Frontal cortex (tissue), 4 donors: ENCODE results near the gene IREB2. TPM values are rescaled to one million over a fixed set of nuclear protein-coding genes. Genes with fewer than 3 reads are reported as not detected.
"Not testable (repeated sequence)": the region's sequence is repeated elsewhere in the genome, so short reads cannot be mapped to it uniquely, and the experiment has no call there.

Experiments
- DNase-seq, 2 donors: peaks; one replicate each; pipeline ENCODE4 v3.0.0; 2012; ENCODE audit warnings: low spot score in 2 of 2
- FAIRE-seq: peaks from 2 replicates; lab custom pipeline; 2012; peaks lifted over from hg19 to GRCh38; lab: Jason Lieb, UNC
- total RNA-seq: library from RNA; depleted of rRNA; stranded (reverse); fragments of >200 nt; gene quantifications from one replicate; pipeline ENCODE4 v1.2.3, GENCODE V29; 2014
- donor health status: control.
- donor health status: control.
- donor health status: control.

IREB2 gene
- total RNA-seq, 1 donor from 2014 or later = 67.7 TPM

DNA sequence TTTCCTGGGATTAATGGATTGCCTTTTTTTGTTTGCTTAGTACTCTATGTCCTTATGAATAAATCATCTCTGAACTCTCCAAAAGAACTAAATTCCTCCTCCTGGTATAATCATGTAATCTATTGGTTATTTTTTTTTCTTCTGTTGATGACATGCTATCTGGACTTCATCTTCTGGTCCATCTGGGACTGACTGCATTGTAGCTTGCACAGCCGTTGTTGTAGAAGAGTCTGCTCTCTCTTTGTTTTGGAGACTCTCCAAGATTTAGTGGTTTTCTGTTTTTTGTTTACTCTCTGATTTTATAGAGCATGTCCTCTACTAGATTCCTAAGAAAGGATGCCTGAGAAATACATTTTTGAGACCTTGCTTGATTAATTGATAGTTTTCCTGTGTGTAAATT lies 19.1 kb downstream of the IREB2 start:
- DNase-seq (no peak), FAIRE-seq (no peak)

DNA sequence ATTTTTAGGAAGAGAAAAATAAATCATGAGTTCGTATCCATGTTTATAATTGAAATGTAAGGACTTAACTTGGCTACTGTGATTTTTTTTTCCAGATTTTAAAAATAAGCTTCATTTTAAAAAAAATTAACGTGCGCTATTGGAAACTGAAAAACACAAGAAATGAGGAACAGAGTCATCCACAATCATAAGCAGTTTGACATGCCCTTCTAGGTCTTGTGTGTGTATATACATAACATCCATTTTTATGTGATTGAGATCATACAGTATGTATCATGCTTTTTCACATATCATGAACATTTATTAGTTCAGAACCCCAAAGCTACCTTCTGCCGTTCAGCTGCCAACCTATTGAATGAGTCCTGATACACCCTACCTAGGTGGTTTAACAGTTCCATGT lies 22.7 kb downstream of the IREB2 start:
- DNase-seq (no peak), FAIRE-seq (no peak)

GRCh38 chr15:78461171-78461888 lies 23.3 kb downstream of the IREB2 start:
- no peak for DNase-seq
- no peak for FAIRE-seq

DNA sequence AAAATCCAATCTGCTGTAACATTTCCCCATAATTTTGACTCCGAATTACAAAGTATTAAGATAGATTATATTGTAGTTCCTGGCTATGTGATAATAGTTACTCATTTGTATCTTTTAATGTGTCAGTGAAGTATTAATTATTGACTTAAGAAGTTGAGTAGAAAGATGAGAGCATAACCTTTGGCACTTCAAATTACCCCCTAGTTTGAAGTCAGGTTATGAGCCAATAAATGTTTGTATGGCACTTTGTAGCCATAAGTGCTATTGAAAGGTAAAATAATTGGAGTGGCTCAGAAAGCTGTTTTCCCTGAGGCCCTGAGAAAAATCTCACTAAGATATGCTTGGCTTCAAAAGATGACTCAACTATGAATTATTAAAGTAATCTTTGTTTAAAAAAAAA lies 31.0 kb downstream of the IREB2 start:
- no peak for DNase-seq
- FAIRE-seq = no peak

DNA sequence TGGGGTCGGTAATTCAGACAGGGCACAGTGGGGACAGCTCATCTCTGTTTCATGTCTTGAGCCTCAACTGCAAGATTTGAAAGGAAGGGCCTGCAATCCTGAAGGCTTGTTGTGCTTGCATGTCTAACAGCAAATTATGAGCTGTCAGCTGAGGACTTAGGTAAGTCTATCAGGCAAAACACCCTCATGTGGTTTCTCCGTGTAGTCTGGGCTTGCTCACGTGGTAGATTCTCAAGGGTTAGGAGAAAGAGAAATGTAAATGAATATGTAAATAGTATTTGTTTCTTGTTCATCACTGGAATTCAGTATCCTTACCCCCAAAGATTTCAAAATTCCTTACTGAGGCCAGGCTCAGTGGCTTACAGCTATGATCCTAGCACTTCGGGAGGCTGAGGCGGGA lies 39.3 kb downstream of the IREB2 start:
- DNase-seq (no peak), FAIRE-seq (no peak)

DNA sequence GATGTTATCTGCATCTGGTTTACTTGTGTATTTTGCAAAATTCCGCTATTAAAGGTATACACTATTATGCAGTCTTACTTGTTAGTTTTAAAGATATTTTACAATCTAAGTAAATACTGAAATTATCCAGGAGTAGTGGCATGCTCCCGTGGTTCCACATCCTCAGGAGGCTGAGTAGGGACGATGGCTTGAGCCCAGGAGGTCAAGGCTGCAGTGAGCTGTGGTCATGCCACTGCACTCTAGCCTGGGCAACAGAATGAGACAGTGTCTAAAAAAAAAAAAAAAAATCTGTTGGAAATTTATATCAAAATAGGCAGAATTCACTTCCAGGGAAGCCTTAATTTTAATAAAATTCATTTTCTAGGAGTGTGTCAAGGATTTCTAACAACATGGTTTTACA lies 41.6 kb downstream of the IREB2 start:
- DNase-seq = no peak
- FAIRE-seq = no peak

- FAIRE-seq (no peak), DNase-seq (no peak)
These were observed 43.9 kb downstream of the IREB2 start for GRCh38 chr15:78481917-78482316.

DNA sequence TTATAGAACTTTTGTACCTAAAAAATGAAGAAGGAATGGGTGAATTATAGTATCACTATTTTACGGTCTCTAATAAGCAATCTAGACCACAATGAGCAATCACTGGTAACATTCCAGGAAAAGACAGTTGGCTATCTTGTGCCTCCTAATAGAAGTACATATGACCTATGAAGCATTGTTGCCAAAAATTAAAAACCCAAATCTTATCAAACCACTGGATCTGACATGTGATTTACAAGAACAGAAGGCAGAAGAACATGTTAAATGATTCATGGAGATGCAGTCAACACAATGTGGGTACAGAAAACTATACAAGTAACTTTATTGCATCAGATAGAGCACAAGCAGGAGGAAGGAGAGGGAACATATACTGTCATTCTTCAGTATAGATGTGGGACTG lies 54.9 kb downstream of the IREB2 start:
- DNase-seq (no peak), FAIRE-seq (no peak)

DNA sequence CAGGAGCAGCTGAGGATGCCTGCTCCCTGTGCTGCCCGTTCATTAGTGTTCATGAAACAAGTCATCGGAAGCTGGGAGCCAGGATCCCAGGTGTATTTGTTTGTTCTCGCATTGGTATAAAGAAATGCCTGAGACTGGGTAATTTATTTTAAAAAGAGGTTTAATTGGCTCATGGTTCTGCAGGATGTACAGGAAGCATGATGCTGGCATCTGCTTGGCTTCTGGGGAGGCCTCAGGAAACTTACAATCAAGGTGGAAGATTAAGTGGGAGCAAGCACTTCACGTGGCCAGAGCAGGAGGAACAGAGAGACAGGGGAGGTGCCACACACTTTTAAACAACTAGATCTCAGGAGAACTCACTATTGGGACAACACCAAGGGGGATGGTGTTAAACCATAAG lies 63.8 kb downstream of the IREB2 start:
- no peak for FAIRE-seq

DNA sequence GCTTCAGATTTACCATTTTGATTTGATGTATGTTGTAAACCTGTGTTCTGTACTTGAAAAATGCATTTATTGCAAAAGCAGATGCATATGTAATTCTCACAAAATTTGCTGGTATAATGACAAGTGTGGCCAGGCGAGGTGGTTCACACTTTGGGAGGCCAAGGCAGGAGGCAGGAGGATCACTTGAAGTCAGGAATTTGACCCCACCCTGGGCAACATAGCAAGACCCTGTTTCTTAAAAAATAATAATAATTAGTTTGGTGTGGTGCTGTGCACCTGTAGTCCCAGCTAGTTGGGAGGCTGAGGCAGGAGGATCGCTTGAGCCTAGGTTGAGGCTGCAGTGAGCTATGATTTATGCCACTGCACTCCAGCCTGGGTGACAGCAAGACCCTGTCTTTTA lies 64.6 kb downstream of the IREB2 start:
- no peak for FAIRE-seq
- DNase-seq = no peak

More for the DNA sequence above, 63.8 kb downstream of the IREB2 start:
- no peak for DNase-seq

DNA sequence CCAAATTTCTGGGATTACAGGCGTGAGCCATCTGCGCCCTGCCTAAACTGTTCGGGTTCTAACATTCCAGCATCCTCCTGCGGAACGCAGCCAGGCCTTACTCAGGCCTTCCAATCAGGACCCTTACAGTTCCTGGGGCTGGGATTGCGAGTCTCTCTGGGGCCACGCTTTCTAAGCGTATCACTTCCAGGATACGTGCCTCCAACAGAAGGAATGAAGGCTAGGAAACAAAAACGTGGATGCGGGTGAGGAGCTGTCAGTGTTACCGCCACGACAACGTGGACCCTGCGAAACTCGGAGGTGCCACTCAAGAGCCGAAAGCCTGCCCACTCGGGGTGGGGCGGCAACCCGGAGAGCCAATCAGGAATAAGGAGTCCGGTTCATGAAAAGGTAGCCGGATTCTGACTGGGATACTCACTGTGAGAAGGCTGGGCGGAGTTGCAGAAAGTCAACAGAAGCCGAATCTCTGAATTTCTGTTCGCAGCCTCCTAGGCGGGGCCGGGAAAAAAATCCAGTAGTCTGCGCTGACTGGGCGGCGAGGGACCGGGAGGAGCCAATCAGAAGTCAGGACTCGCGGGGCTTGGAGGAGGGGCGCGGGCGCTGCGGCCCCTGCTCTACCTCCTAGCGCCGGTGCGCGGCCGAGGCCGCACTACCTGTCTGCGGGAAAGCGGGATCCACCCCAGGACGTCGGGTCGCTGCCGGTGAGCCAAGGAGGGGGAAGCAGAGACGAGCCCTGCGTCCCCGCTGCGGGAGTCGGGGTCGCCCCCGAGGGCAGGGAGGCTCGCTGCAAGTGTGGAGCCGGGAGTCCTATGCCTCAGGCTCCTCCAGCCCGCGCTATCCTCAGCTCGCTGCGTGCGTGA lies 69.2 kb downstream of the IREB2 start, which contains the start of gene HYKK:
TSS of gene HYKK (plus strand) at position 607 of the 860 bp plus-strand sequence. CDS start 5,512 bp downstream, outside the sequence.
- DNase-seq (peak; percentile 77 to 89), FAIRE-seq (peak; percentile 37)

GRCh38 chr15:78507831-78508160 lies 69.8 kb downstream of the IREB2 start:
- no peak for DNase-seq
- FAIRE-seq = no peak

DNA sequence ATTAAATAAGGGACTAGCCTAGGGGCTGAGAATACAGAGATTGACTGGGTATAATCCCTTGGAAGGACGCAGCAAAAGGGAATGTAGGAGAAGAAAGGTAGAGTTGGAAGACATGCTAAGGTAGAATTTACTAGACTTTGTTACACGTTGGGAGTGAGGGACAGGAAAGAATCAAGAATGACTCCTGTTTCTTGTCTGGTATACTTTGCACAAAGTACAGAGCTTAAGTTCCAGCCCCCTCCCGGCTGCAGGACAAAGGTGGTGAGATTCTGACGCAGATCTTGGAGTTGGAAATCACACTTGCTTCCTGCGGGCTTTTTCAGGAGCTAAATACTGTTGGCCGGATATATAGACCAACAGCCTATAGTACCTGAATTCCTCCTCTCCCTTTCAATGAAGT lies 70.3 kb downstream of the IREB2 start:
- no peak for FAIRE-seq
- no peak for DNase-seq

- DNase-seq = no peak
- no peak for FAIRE-seq
These were observed 71.8 kb downstream of the IREB2 start for GRCh38 chr15:78509726-78510312.

GRCh38 chr15:78520035-78520434 lies 82.0 kb downstream of the IREB2 start:
- not testable (repeated sequence) for DNase-seq, FAIRE-seq

DNA sequence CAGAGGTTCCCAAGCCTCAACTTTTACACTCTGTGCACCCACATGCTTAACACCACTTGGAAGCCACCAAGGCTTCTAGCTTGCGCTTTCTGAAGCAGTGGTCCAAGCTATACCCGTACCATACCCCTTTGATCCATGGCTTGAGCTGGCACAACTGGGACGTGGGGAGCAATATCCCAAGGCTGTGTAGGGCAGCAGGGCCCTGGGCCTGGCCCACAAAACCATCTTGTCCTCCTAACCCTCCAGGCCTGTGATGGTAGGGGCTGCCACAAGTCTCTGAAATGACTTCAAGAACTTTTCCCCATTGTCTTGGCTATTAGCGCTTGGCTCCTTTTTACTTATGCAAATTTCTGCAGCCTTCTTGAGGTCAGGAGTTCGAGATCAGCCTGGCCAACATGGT lies 86.2 kb downstream of the IREB2 start:
- DNase-seq = no peak
- no peak for FAIRE-seq

GRCh38 chr15:78527325-78527724 lies 89.3 kb downstream of the IREB2 start:
- FAIRE-seq = no peak

GRCh38 chr15:78533331-78533730 lies 95.3 kb downstream of the IREB2 start:
- FAIRE-seq = no peak
- DNase-seq = no peak

More at GRCh38 chr15:78527325-78527724, 89.3 kb downstream of the IREB2 start:
- no peak for DNase-seq

GRCh38 chr15:78536134-78536533 lies 98.1 kb downstream of the IREB2 start:
- no peak for FAIRE-seq

DNA sequence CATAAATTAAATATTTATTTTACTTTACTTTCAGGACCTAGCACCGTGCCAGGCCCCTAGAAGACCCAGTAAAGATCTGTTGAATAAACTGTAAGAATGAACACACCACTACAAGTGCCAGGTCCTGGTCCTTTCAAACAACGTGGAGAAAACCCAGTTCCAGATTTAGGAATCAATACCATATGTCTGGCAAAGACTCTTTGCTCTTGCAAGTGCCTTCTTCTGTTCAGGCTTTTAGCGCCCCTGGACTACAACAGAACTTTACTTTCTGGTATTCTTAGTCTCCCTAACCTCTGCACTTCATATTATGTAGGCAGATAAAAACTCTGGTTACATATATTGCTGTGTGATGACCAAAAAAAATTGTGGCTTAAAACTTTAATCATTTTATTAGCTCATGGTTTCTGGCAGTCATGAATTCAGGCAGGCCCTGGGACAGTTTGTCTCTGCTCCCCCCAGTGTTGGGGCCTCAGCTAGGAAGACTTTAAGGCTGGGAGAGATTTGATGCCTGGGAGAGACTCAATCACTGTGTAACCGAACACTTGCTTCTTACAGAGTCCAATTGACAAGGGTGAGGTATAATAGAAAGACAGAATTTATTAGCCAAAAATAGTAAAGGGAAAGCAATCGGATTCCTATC lies 99.4 kb downstream of the IREB2 start:
- DNase-seq = no peak
- FAIRE-seq = no peak

More at GRCh38 chr15:78536134-78536533, 98.1 kb downstream of the IREB2 start:
- no peak for DNase-seq
